HepG2 (cell line): ENCODE data around the gene GAL3ST2. TPM values are rescaled to one million over a fixed set of nuclear protein-coding genes. Genes with fewer than 3 reads are reported as not detected.
"Not testable (repeated sequence)": the region's sequence is repeated elsewhere in the genome, so short reads cannot be mapped to it uniquely, and the experiment has no call there.

ENCODE experiments used
- ATAC-seq: fragments of 200-7000 bp; cut with Tn5 transposase; 3 replicates; pipeline ENCODE4 v1.9.1; 2020; ENCODE audit warnings: mild to moderate bottlenecking, moderate library complexity
- BruUV-seq: library from RNA; stranded (reverse); fragments of 400-500 nt; replicated peaks from 2 replicates; lab custom pipeline; 2021; lab: Mats Ljungman, UMichigan
- CTCF ChIA-PET: fragments of 300-600 bp; formaldehyde crosslinking; extraction: SDS; loops from one replicate; lab custom pipeline; 2021; ENCODE audit warnings: low total read pairs, inconsistent platforms, low intra/inter-chr PET ratio; lab: Yijun Ruan, JAX
- POLR2A ChIA-PET: fragments of 350-600 bp; sonication (Branson Sonifier 250); formaldehyde crosslinking; loops from one replicate; lab custom pipeline; 2020; ENCODE audit warnings: antibody characterized with exemption, inconsistent platforms; lab: Yijun Ruan, JAX
- DNase-seq: peaks from one replicate; pipeline ENCODE4 v3.0.0-alpha.2; 2015; ENCODE audit warnings: low spot score
- FAIRE-seq: peaks from 3 replicates; lab custom pipeline; 2011; peaks lifted over from hg19 to GRCh38; lab: Jason Lieb, UNC
- H2AFZ ChIP-seq: one replicate; pipeline ENCODE4 v1.6.1; 2011; ENCODE audit warnings: low read length, inconsistent platforms
- H3K27ac ChIP-seq: fragments of 300-600 bp; 3 replicates; pipeline ENCODE4 v1.8.0; 2011; ENCODE audit warnings: mixed run types, mild to moderate bottlenecking, mixed read lengths, low read length, inconsistent platforms; ENCODE audit not compliant: insufficient read depth; ENCODE audit errors: extremely low read length
- H3K27me3 ChIP-seq, 2 experiments: fragments of 200-600 bp in 1 of 2; 2 replicates in 1 of 2; 3 replicates in 1 of 2; pipeline versions ENCODE4 v1.6.0 to v1.8.0; 2011; ENCODE audit warnings: low read length in 2 of 2, mild to moderate bottlenecking in 2 of 2, moderate library complexity in 2 of 2, inconsistent platforms in 1 of 2; ENCODE audit not compliant: insufficient read depth in 2 of 2, control insufficient read depth in 1 of 2
- H3K36me3 ChIP-seq, 2 experiments: fragments of 200-600 bp in 1 of 2; replicated peaks in 1 of 2; 2 replicates in 1 of 2; 3 replicates in 1 of 2; pipeline versions ENCODE4 v1.5.1 to v1.8.0; 2011; ENCODE audit warnings: low read length in 2 of 2, inconsistent platforms in 1 of 2; ENCODE audit not compliant: insufficient read depth in 2 of 2, control insufficient read depth in 1 of 2
- H3K4me1 ChIP-seq: 2 replicates; pipeline ENCODE4 v1.5.1; 2012; ENCODE audit warnings: low read length, inconsistent platforms; ENCODE audit not compliant: insufficient read depth
- H3K4me2 ChIP-seq: 2 replicates; pipeline ENCODE4 v1.6.0; 2011; ENCODE audit warnings: low read depth, low read length, inconsistent platforms
- H3K4me3 ChIP-seq, 3 experiments: fragments of 200-600 bp in 1 of 3; sonication (generic), shearing (Covaris generic) in 1 of 3; replicated peaks in 1 of 3; 2 replicates each; pipeline ENCODE4 v1.5.1; 2011 to 2016; ENCODE audit warnings: low read length in 3 of 3, inconsistent platforms in 2 of 3, low read depth in 2 of 3, mild to moderate bottlenecking in 2 of 3, control low read depth in 1 of 3, mixed read lengths in 1 of 3; ENCODE audit not compliant: insufficient read depth in 1 of 3
- H3K79me2 ChIP-seq: one replicate; pipeline ENCODE4 v1.6.1; 2011; ENCODE audit warnings: low read length, inconsistent platforms; ENCODE audit not compliant: insufficient read depth
- H3K9ac ChIP-seq: 2 replicates; pipeline ENCODE4 v1.6.0; 2011; ENCODE audit warnings: mild to moderate bottlenecking, low read depth, low read length, inconsistent platforms; ENCODE audit not compliant: insufficient read depth
- H3K9me3 ChIP-seq: 2 replicates; pipeline ENCODE4 v1.5.1; 2012; ENCODE audit warnings: mild to moderate bottlenecking, low read length
- H4K20me1 ChIP-seq: 2 replicates; pipeline ENCODE4 v1.6.0; 2011; ENCODE audit warnings: inconsistent platforms, mild to moderate bottlenecking, low read length, moderate library complexity; ENCODE audit not compliant: insufficient read depth
- AGO2 ChIP-seq: fragments of 200-400 bp; formaldehyde crosslinking; optimal IDR thresholded peaks from 2 replicates; pipeline ENCODE3; 2017; ENCODE audit warnings: mild to moderate bottlenecking, low read depth, low read length, moderate library complexity
- CENPT ChIP-seq: sonication (generic); formaldehyde crosslinking; IDR thresholded peaks from 2 replicates; pipeline ENCODE4 v1.8.0; 2022; ENCODE audit warnings: low read depth, mild to moderate bottlenecking, moderate library complexity, missing genetic modification reagents
- CREM ChIP-seq, 2 experiments: sonication (generic) in 1 of 2; formaldehyde crosslinking in 1 of 2; IDR thresholded peaks; 2 replicates each; pipeline versions ENCODE4 v1.4.0 to v1.6.1; 2016 to 2020; ENCODE audit warnings: antibody characterized with exemption in 1 of 2, mild to moderate bottlenecking in 1 of 2, missing genetic modification reagents in 1 of 2
- KLF12 ChIP-seq: sonication (generic); formaldehyde crosslinking; IDR thresholded peaks from 2 replicates; pipeline ENCODE4 v1.4.0; 2020; ENCODE audit warnings: missing genetic modification reagents, borderline replicate concordance
- POLR2A ChIP-seq, 2 experiments: IDR thresholded peaks; 2 replicates each; pipeline ENCODE4 v1.6.1; 2011; ENCODE audit warnings: low read depth in 2 of 2, low read length in 2 of 2, mild to moderate bottlenecking in 1 of 2, moderate library complexity in 1 of 2; ENCODE audit not compliant: insufficient read depth in 1 of 2
- RBM22 ChIP-seq: fragments of 200-400 bp; formaldehyde crosslinking; optimal IDR thresholded peaks from 2 replicates; pipeline ENCODE3; 2017; ENCODE audit warnings: mild to moderate bottlenecking, low read length, moderate library complexity
- RXRA ChIP-seq: sonication (generic); formaldehyde crosslinking; IDR thresholded peaks from 2 replicates; pipeline ENCODE4 v1.5.1; 2020; ENCODE audit warnings: missing genetic modification reagents
- XRCC5 ChIP-seq: fragments of 200-400 bp; formaldehyde crosslinking; optimal IDR thresholded peaks from 2 replicates; pipeline ENCODE3; 2017; ENCODE audit warnings: mild to moderate bottlenecking, low read length
- ZBTB26 ChIP-seq: IDR thresholded peaks from 2 replicates; pipeline ENCODE4 v1.6.1; 2016; ENCODE audit warnings: missing compliant biosample characterization, missing genetic modification reagents, borderline replicate concordance
- ZNF235 ChIP-seq: sonication (generic); formaldehyde crosslinking; IDR thresholded peaks from 2 replicates; pipeline ENCODE4 v1.8.1; 2023; ENCODE audit warnings: mild to moderate bottlenecking, missing genetic modification reagents, borderline replicate concordance
- ZNF276 ChIP-seq: sonication (generic); formaldehyde crosslinking; IDR thresholded peaks from 2 replicates; pipeline ENCODE4 v1.4.0; 2020; ENCODE audit warnings: mild to moderate bottlenecking, low read depth, missing genetic modification reagents
- ZNF430 ChIP-seq: sonication (generic); formaldehyde crosslinking; IDR thresholded peaks from 2 replicates; pipeline ENCODE4 v1.9.0; 2021; ENCODE audit warnings: mild to moderate bottlenecking, missing genetic modification reagents
- ZNF782 ChIP-seq: sonication (generic); formaldehyde crosslinking; IDR thresholded peaks from 2 replicates; pipeline ENCODE4 v1.4.0; 2020; ENCODE audit warnings: missing genetic modification reagents, mild to moderate bottlenecking, borderline replicate concordance
- WGBS: methylation state at CpG from one replicate; pipeline ENCODE4 v1.1.6; 2017; ENCODE audit warnings: low lambda C conversion rate; 5-methylcytosine and 5-hydroxymethylcytosine counted together
- in situ Hi-C: cut with HindIII; loops from 2 replicates; pipeline ENCODE4 v1.10.0; 2017; ENCODE audit warnings: low pct_unique_long_range_greater_than_20kb; ENCODE audit not compliant: extremely low pct_ligation_motif_present
- intact Hi-C: fragments of 100-400 bp; cut with micrococcal nuclease; formaldehyde crosslinking; loops from one replicate; pipeline ENCODE4 v1.10.0; 2022; ENCODE audit not compliant: unreplicated experiment
- polyA plus RNA-seq, 8 experiments: library from polyadenylated mRNA; depleted of rRNA in 3 of 8; stranded (reverse) in 7 of 8; unstranded in 1 of 8; fragments of >200 nt; fragmentation: Illumina TruSeq in 4 of 8; extraction: Trizol in 4 of 8; gene quantifications; 2 replicates each; pipeline versions ENCODE4 v1.2.1 to v1.2.3, GENCODE V29; 2011 to 2016; ENCODE audit warnings: low read depth in 4 of 8, missing spikeins in 1 of 8, mixed read lengths in 1 of 8; ENCODE audit not compliant: insufficient read depth in 1 of 8
- total RNA-seq, 5 experiments: library from RNA; depleted of rRNA; stranded (reverse); fragments of >200 nt; fragmentation: Illumina TruSeq; extraction: Trizol; gene quantifications; 2 replicates each; pipeline ENCODE4 v1.2.3, GENCODE V29; 2016; ENCODE audit warnings: low read depth in 1 of 5

GAL3ST2 gene
- total and polyA plus RNA-seq, 2 of the 13 experiments (the other 11 are each of a cell fraction or from before 2014, with no cell fraction given): 0.17 to 0.20 TPM

GRCh38 chr2:241804326-241805229, 28.0 kb downstream of the GAL3ST2 start (continued):
- TF ChIP-seq CREM (IDR thresholded peaks at IDR 0.05): no peak
- no peak for TF ChIP-seq CREM (CRISPR knock-in tag; IDR thresholded peaks at IDR 0.05)
- TF ChIP-seq RBM22: peak; percentile 24
- TF ChIP-seq POLR2A (IDR thresholded peaks at IDR 0.05; ENCODE audit: insufficient read depth in 1 of 2, low read depth in 2 of 2, low read length in 2 of 2): no peak
- no peak for TF ChIP-seq ZNF276 (CRISPR knock-in tag)
- TF ChIP-seq ZNF782: no peak
- TF ChIP-seq CENPT: no peak
- TF ChIP-seq ZNF235 (CRISPR knock-in tag): no peak
- TF ChIP-seq KLF12 (CRISPR knock-in tag): no peak
- no peak for TF ChIP-seq ZNF430
- peak; percentile 70 for TF ChIP-seq XRCC5
- TF ChIP-seq ZBTB26 (CRISPR knock-in tag): no peak
- TF ChIP-seq RXRA: 0 out of 2 replicates have a peak, but pooled peaks have one; percentile 16
- peak; percentile 55 for TF ChIP-seq AGO2
- TF ChIP-seq, all 625 proteins: peak for 12

- in situ Hi-C loops: loop anchor here (5.0 kb wide), 1 partner anchor 34 kb away; no protein-coding TSS in a partner anchor
- FAIRE-seq, ATAC-seq, BruUV-seq, H3K9ac ChIP-seq, POLR2A ChIA-PET, H3K9me3 ChIP-seq, H3K4me2 ChIP-seq, H2AFZ ChIP-seq, intact Hi-C loops, H3K36me3 ChIP-seq, H3K27me3 ChIP-seq, CTCF ChIA-PET, H4K20me1 ChIP-seq, H3K27ac ChIP-seq: not testable (repeated sequence)
- Histone ChIP-seq H3K4me3 (peak overlapping the region in 1 of 3 experiments; percentile 6; a peak in 1 of 6 replicates), H3K79me2 (peaks cover 32% of the 10 kb centered on the region), H3K4me1 (peaks cover 27% of the 10 kb centered on the region)
- DNase-seq: peak; percentile 34
- WGBS: 7% methylated on average over 1 of the region's 8 CpGs
These were observed 29.6 kb downstream of the GAL3ST2 start for GRCh38 chr2:241806217-241806616.
